K562 (cell line): ENCODE results near the gene MAGIX. TPM values are rescaled to one million over a fixed set of nuclear protein-coding genes. Genes with fewer than 3 reads are reported as not detected.
A peak's percentile ranks its signal among the peaks of the same experiment; 100 is the strongest.

Experiments
- BCOR ChIP-seq: fragments of 450-650 bp; IDR thresholded peaks from 2 replicates; pipeline ENCODE4 v1.6.1; 2016
- CC2D1A ChIP-seq: fragments of 450-650 bp; IDR thresholded peaks from 2 replicates; pipeline ENCODE4 v1.6.1; 2017; ENCODE audit warnings: mild to moderate bottlenecking
- CREB1 ChIP-seq, 2 experiments: sonication (generic) in 1 of 2; formaldehyde crosslinking in 1 of 2; IDR thresholded peaks; 2 replicates each; pipeline versions ENCODE4 v1.6.1 to v1.8.0; 2012 to 2022; ENCODE audit warnings: inconsistent platforms in 1 of 2, mild to moderate bottlenecking in 1 of 2, missing genetic modification reagents in 1 of 2, moderate library complexity in 1 of 2
- DACH1 ChIP-seq: fragments of 450-650 bp; IDR thresholded peaks from 2 replicates; pipeline ENCODE4 v1.6.1; 2018; ENCODE audit not compliant: partially characterized antibody
- E2F4 ChIP-seq: sonication (generic); formaldehyde crosslinking; IDR thresholded peaks from 2 replicates; pipeline ENCODE4 v1.8.0; 2022; ENCODE audit warnings: mild to moderate bottlenecking, low read depth, missing genetic modification reagents
- FOS ChIP-seq: IDR thresholded peaks from 3 replicates; pipeline ENCODE4 v1.6.1; 2011; ENCODE audit not compliant: insufficient read length; ENCODE audit errors: extremely low read depth
- FOXJ2 ChIP-seq: fragments of 200-800 bp; sonication (Bioruptor generic); IDR thresholded peaks from 2 replicates; pipeline ENCODE4 v1.6.1; 2016; ENCODE audit warnings: missing genetic modification characterization, missing compliant biosample characterization
- GTF3C2 ChIP-seq: IDR thresholded peaks from 3 replicates; pipeline ENCODE4 v1.6.1; 2011; ENCODE audit warnings: borderline replicate concordance, mild to moderate bottlenecking, moderate library complexity; ENCODE audit not compliant: insufficient read length; ENCODE audit errors: extremely low read depth
- HOXB6 ChIP-seq: fragments of 250-450 bp; sonication (Bioruptor Pico); IDR thresholded peaks from 2 replicates; pipeline ENCODE4 v1.5.1; 2022; ENCODE audit warnings: mild to moderate bottlenecking, borderline replicate concordance
- IRF9 ChIP-seq: fragments of 450-650 bp; IDR thresholded peaks from 2 replicates; pipeline ENCODE4 v1.6.1; 2016; ENCODE audit warnings: missing biosample characterization, missing genetic modification characterization
- KLF16 ChIP-seq: IDR thresholded peaks from 2 replicates; pipeline ENCODE4 v1.6.1; 2016; ENCODE audit warnings: antibody characterized with exemption
- RBBP5 ChIP-seq: fragments of 200-600 bp; sonication (generic); IDR thresholded peaks from 2 replicates; pipeline ENCODE4 v1.6.1; 2012; ENCODE audit warnings: borderline replicate concordance, mild to moderate bottlenecking, low read length, control low read depth, inconsistent platforms; ENCODE audit not compliant: insufficient read depth, poor library complexity, severe bottlenecking
- RFX7 ChIP-seq: fragments of 250-450 bp; sonication (Bioruptor Pico); IDR thresholded peaks from 2 replicates; pipeline ENCODE4 v1.5.1; 2021; ENCODE audit warnings: mild to moderate bottlenecking
- SMARCE1 ChIP-seq: fragments of 450-650 bp; IDR thresholded peaks from 2 replicates; pipeline ENCODE4 v1.7.1; 2016; ENCODE audit warnings: mild to moderate bottlenecking
- SRSF3 ChIP-seq: fragments of 200-400 bp; formaldehyde crosslinking; IDR thresholded peaks from 2 replicates; pipeline ENCODE4 v1.6.1; 2016; ENCODE audit warnings: mild to moderate bottlenecking, low read length, moderate library complexity; ENCODE audit not compliant: insufficient read depth
- THAP7 ChIP-seq: fragments of 250-450 bp; sonication (Bioruptor Pico); IDR thresholded peaks from 2 replicates; pipeline ENCODE4 v1.5.0; 2021
- TRIM24 ChIP-seq, 2 experiments: fragments of 450-650 bp; IDR thresholded peaks; 2 replicates each; pipeline ENCODE4 v1.6.1; 2016
- ZFP30 ChIP-seq: fragments of 250-450 bp; sonication (Bioruptor Pico); IDR thresholded peaks from 2 replicates; pipeline ENCODE4 v1.8.0; 2022; ENCODE audit warnings: moderate library complexity, mild to moderate bottlenecking, inconsistent platforms, borderline replicate concordance
- ZNF3 ChIP-seq: fragments of 250-450 bp; sonication (Bioruptor Pico); IDR thresholded peaks from 2 replicates; pipeline ENCODE4 v1.5.0; 2021; ENCODE audit warnings: mild to moderate bottlenecking, moderate library complexity
- ZNF551 ChIP-seq: fragments of 250-450 bp; sonication (Bioruptor Pico); IDR thresholded peaks from 2 replicates; pipeline ENCODE4 v1.5.0; 2021; ENCODE audit warnings: mild to moderate bottlenecking, moderate library complexity
- ZNF589 ChIP-seq: fragments of 200-800 bp; sonication (Bioruptor generic); IDR thresholded peaks from 2 replicates; pipeline ENCODE4 v1.6.1; 2016; ENCODE audit warnings: low read depth, missing genetic modification characterization, missing compliant biosample characterization
- polyA plus RNA-seq, 8 experiments: library from polyadenylated mRNA; depleted of rRNA in 4 of 8; stranded (reverse) in 5 of 8; unstranded in 3 of 8; fragments of >200 nt; fragmentation: Nextera tagmentation in 2 of 8; fragmentation: Illumina TruSeq in 1 of 8; extraction: Ambion mirVana in 2 of 8; extraction: Trizol in 1 of 8; gene quantifications; 2 replicates each; pipeline versions ENCODE4 v1.2.1 to v1.2.3, GENCODE V29; 2011 to 2014; ENCODE audit warnings: inconsistent platforms in 1 of 8, missing spikeins in 1 of 8
- total RNA-seq, 7 experiments: library from RNA; depleted of rRNA in 6 of 7; stranded (reverse); fragments of >200 nt in 6 of 7; fragmentation: Illumina TruSeq in 2 of 7; extraction: Trizol in 2 of 7; gene quantifications; 2 replicates each; pipeline versions ENCODE4 v1.2.1 to v1.2.3, GENCODE V29; 2011 to 2021; ENCODE audit warnings: low replicate concordance in 1 of 7

MAGIX gene
- total and polyA plus RNA-seq, 9 of the 15 experiments (the other 6 are each of a cell fraction or from before 2014, with no cell fraction given), result 0.08 to 3.5 (median 0.47) TPM

GRCh38 chrX:49155900-49156837 lies 6.4 kb upstream of the MAGIX start (continued):
- no peak for TF ChIP-seq RFX7 (CRISPR knock-in tag)
- no peak for TF ChIP-seq ZNF3 (CRISPR knock-in tag)
- no peak for TF ChIP-seq CC2D1A
- no peak for TF ChIP-seq GTF3C2
- TF ChIP-seq KLF16, result no peak
- no peak for TF ChIP-seq SRSF3
- TF ChIP-seq SMARCE1, result 0 out of 2 replicates have a peak, but pooled peaks have one; percentile 48
- TF ChIP-seq ZNF589 (CRISPR knock-in tag), result peak; percentile 69; the same call in 1 of the 2 replicates
- no peak for TF ChIP-seq ZNF551 (CRISPR knock-in tag)
- TF ChIP-seq E2F4, result 0 out of 2 replicates have a peak, but pooled peaks have one; percentile 35
- no peak for TF ChIP-seq FOS
- TF ChIP-seq IRF9 (tag), result no peak
- TF ChIP-seq BCOR, result no peak
- TF ChIP-seq HOXB6 (CRISPR knock-in tag), result no peak
- no peak for TF ChIP-seq TRIM24 (IDR thresholded peaks at IDR 0.05)
- no peak for TF ChIP-seq DACH1
- no peak for TF ChIP-seq RBBP5
- TF ChIP-seq THAP7, result no peak
- 0 out of 2 replicates have a peak, but pooled peaks have one; percentile 24 for TF ChIP-seq FOXJ2 (tag)
- TF ChIP-seq ZFP30 (CRISPR knock-in tag), result no peak
- peak; percentile 32; the same call in 1 of the 2 replicates for TF ChIP-seq CREB1 (IDR thresholded peaks at IDR 0.05)
- TF ChIP-seq CREB1 (CRISPR knock-in tag; IDR thresholded peaks at IDR 0.05), result peak; percentile 83
